Measurements from ENCODE around the gene TOMM70. TPM values are rescaled to one million over a fixed set of nuclear protein-coding genes. Genes with fewer than 3 reads are reported as not detected.
A peak's percentile ranks its signal among the peaks of the same experiment; 100 is the strongest.
"Not testable (repeated sequence)": the region's sequence is repeated elsewhere in the genome, so short reads cannot be mapped to it uniquely, and the experiment has no call there.

The TOMM70 gene
- 82.8 and 86.7 TPM in 2 replicates for total RNA-seq (2014; rRNA removed; shearing (Covaris generic))
- polyA plus RNA-seq (2015; cell fraction: cytosol; rRNA removed), result 52.4 and 72.4 TPM in 2 replicates
- 27.4 and 39.8 TPM in 2 replicates for polyA plus RNA-seq (2015; cell fraction: nucleus; rRNA removed)

DNA sequence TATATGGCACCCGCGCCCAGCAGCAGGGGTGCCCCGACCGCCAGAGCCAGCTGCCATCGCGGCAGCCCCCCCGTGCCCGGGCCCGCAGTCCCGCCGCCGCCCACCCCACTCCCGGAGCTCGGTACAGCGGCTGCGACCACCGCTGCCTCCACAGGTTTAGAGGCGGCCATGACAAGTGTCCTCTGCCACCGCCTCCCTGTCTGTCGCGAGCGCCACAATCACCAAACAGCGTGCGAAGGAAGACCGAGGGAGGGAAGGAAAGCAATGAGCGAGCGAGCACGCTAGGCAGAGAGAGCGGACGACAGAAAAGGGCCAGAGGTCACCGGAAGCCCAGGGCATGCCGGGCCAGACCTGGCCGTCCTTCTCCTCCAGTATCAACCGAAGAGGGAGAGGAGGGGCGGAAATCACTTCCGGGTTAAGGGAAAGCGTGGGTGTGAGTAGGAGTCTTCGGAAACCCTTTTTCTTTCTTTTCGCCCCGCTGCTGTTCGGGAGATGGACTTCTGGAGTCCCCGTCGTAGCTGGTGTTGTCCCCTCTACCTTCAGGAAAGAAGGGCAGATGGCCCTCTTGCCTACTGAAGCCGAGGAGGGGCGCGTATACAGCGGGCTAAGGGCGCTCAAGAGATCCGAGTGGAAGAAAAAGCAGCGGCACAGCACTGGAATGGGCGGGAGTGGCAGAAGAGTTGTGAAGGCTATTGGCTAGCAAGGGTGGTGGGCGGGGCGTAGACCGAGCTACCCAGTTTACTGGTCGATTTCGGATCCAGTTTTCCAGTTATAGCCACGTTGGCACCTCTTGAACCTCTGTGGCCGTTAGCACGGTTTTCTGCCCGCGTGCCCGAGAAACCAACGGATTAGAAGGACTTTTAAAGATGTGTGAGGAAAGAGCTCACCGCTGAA, at the start of gene TOMM70, which contains the start of gene LNP1:
TOMM70 (minus strand) TSS at position 310 of the 894 bp plus-strand sequence; CDS start at position 170, 140 bp downstream.
LNP1 (plus strand) TSS at position 760 of the 894 bp plus-strand sequence. CDS start 28,191 bp downstream, outside the sequence.
- DNase-seq (ENCODE audit: low read depth, low spot score), result peak; percentile 98
- in situ Hi-C loops (cut with HindIII; ENCODE audit: low pct_unique_long_range_greater_than_20kb, low sequenced_read_pairs), result no loop called here

DNA sequence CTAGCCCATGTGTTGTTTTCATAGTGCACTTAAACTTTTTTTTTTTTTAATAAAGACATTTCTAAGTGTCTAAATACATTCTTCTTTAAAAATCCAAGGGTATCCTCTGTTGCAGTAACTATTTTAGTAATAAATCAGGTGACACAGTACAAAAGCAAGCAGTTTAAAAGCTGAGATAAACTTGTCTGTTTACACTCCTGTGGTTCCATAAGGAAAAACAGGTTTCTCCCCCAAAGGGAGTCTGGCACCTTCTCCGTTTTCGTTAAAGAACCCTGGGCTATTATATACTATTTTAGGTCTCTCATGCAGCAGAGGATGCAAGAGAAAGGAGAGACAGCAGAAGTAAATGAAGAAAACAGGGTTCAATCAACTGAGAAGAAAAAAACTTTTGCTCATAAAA, 48.3 kb upstream of the TOMM70 start:
- no peak for DNase-seq (ENCODE audit: low read depth, low spot score)
- in situ Hi-C loops (cut with HindIII; ENCODE audit: low pct_unique_long_range_greater_than_20kb, low sequenced_read_pairs), result no loop called here

DNA sequence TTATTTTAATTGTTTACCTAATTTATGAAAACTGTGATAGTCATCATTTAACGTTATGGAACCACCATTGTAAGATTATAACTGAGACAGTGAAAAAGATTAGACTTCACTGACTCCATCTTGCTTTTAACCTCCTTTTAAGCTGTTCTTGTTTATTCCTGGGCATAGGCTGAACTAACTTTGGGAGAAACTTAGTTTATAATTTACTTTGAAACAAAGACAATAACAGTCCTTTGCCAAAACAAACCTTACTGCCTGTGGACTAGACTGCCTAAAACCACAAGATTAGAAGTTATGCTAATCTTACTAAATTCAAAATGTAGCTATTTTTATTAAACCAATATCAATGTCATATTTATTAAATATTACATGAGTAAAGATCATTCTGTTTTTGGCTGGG, 47.2 kb upstream of the TOMM70 start:
- in situ Hi-C loops (cut with HindIII; ENCODE audit: low pct_unique_long_range_greater_than_20kb, low sequenced_read_pairs), result no loop called here

DNA sequence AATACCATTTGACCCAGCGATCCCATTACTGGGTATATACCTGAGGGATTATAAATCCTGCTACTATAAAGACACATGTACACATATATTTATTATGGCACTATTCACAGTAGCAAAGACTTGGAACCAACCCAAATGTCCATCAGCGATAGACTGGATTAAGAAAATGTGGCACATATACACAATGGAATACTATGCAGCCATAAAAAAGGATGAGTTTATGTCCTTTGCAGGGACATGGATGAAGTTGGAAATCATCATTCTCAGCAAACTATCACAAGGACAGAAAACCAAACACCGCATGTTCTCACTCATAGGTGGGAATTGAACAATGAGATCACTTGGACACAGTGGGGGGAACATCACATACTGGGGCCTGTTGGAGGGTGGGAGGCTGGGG, 46.2 kb upstream of the TOMM70 start:
- in situ Hi-C loops (cut with HindIII; ENCODE audit: low pct_unique_long_range_greater_than_20kb, low sequenced_read_pairs); DNase-seq (ENCODE audit: low read depth, low spot score): not testable (repeated sequence)

More for the DNA sequence above, 47.2 kb upstream of the TOMM70 start:
- DNase-seq (ENCODE audit: low read depth, low spot score), result no peak

DNA sequence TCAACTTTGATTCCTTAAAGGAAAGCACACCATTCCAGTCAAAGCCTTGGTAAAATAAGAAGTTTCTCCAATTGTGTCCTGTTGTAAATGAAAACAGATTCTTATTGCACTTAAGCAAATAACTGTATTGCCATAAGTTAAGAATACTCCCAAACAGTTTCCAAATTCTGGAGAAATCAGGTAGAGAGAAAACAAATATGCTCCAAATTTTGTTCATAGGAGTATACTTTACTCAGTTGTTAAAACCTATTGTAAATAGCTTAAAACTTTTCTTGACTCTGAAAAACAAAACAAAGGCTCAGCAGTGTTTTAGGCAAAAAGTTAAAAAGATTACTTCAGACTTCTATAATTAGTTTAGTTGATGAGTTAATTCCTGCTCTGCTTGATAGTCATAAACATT, 42.8 kb upstream of the TOMM70 start:
- in situ Hi-C loops (cut with HindIII; ENCODE audit: low pct_unique_long_range_greater_than_20kb, low sequenced_read_pairs), result no loop called here
- DNase-seq (ENCODE audit: low read depth, low spot score), result no peak

DNA sequence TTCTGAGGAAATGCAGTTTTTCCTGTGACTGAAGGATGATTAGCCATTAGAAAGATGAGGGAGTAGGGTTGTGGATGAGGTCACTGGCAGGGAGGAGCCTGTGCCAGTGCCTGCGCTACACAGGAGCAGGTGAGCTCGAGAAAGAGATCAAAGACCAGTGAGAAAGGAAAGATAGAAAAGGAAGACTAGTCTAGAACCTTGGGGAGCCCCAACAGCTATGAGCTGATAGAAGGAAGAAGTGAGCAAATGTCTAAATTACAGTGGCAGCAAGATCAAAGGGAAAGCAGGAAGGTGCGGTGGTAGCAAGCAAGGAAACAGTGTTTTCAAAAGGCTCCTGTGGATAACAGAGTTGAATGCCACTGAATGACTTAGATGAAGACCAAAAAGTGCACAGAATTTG, 40.0 kb upstream of the TOMM70 start:
- no peak for DNase-seq (ENCODE audit: low read depth, low spot score)
- in situ Hi-C loops (cut with HindIII; ENCODE audit: low pct_unique_long_range_greater_than_20kb, low sequenced_read_pairs), result no loop called here

DNA sequence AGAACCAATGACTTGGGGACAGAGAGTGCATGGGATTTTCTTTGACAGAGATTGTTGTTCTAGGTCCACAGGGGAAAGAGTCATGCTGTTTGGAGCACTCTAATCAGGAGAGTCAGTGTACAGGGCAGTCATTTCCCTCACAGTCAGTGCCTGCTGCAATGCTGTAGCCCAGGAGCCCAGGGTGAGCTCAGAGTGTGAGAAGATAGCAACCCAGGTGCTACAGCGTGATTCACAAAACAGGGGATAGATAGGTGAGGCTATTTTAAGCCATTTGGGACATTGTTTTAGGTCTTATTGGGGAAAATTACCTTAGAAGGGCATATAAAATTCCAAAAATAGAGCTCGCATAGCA, 37.7 kb upstream of the TOMM70 start:
- in situ Hi-C loops (cut with HindIII; ENCODE audit: low pct_unique_long_range_greater_than_20kb, low sequenced_read_pairs), result no loop called here
- no peak for DNase-seq (ENCODE audit: low read depth, low spot score)

DNA sequence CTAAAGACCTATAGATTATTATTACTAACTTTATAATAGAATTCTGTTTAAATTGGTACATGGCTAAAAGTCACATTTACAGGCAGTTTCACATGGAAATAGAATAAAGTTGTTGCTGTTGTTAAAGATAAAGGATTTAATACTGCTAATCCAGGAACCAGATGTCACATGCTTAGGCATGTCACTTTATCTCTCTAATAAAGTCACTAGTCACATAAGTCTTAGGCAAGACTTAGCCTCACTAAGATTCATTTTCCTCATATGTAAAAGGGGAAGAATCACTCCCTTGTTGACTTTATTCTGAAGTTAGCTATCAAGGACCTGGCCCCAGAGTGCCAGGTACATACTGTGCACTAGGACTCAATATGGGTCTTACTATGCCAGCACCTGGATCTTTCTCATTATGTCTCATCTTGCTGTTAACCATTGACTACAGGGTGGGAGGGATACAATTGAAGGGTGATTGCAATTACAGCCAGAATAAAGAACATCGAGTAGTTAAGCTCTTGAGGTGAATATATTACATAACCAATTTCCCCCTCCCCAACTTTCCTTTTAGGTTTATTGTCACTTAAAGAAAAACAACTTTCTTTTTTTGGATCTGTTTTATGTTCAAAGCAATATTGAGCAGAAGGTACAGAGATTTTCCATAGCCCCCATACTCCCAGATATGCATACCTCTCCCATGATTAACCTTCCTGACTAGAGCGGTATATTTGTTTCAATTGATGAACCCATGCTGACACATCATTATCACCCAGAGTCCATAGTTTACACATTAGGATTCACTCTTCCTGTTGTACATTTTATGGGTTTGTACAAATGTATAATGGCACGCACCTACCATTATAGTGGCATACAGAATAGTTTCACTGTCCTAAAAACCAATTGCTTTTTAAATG, 37.1 kb upstream of the TOMM70 start:
- in situ Hi-C loops (cut with HindIII; ENCODE audit: low pct_unique_long_range_greater_than_20kb, low sequenced_read_pairs), result no loop called here
- no peak for DNase-seq (ENCODE audit: low read depth, low spot score)

DNA sequence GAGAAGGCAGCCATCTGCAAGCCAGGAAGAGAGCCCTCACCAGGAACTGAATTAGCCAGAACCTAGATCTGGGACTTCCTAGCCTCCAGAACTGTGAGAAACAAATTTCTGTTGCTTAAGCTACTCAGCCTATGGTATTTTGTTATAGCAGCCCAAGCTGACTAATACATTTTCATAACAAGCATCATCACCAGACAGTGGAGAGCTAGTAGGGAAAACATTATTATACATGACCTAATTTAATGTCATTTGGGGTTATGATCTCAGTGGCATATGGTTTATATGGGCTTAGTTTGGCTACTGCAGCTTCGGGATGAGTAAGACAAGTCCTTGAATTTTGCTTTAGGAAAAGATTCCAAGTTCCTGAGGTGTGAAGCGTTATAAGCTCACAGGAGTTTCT, 36.1 kb upstream of the TOMM70 start:
- in situ Hi-C loops (cut with HindIII; ENCODE audit: low pct_unique_long_range_greater_than_20kb, low sequenced_read_pairs), result no loop called here
- DNase-seq (ENCODE audit: low read depth, low spot score), result no peak

DNA sequence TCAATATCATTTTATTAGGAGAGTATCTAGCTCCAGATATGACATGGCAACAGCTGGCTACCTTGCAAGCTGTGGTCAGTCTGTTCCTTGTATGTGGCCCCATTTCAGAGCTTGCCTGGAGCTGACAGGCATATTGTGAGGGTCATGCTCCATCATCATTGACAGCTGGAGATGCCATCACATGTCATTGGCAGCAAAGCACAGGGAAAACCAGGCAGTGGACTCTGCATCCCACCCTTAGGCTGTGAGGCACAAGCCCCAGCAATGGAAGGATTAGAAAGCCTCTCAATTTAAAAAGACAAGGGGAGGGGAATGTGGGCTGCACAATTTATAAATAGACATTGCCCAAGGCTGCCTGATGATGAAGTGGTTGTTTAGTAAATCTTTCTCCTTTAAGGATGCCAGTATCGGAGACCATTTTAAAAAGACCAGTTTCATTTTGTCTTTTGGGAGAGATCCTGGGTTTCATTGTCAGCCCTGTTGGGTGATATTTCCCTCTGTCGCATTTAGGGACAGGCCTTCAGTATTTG, 28.4 kb upstream of the TOMM70 start:
- in situ Hi-C loops (cut with HindIII; ENCODE audit: low pct_unique_long_range_greater_than_20kb, low sequenced_read_pairs), result no loop called here
- DNase-seq (ENCODE audit: low read depth, low spot score), result peak; percentile 5

DNA sequence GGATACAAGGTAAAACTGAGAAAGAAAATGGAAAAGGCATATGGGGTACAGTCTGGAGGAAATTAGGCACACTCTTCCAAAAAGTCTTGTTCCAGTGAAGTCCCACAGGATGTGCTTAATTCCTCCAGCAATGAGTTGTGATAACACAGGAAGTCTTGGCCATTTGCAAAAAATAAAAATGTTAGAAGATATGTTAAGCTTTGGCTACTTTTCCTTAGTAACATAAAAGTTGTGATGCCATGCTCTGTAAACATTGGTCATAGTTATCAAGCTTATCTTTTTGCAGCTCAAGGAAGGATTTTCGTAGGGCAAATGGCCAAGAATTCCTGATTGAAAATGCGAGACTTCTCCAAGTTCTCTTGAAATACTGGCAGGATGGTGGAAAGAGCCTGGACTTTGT, 26.8 kb upstream of the TOMM70 start:
- DNase-seq (ENCODE audit: low read depth, low spot score), result no peak
- in situ Hi-C loops (cut with HindIII; ENCODE audit: low pct_unique_long_range_greater_than_20kb, low sequenced_read_pairs), result no loop called here

DNA sequence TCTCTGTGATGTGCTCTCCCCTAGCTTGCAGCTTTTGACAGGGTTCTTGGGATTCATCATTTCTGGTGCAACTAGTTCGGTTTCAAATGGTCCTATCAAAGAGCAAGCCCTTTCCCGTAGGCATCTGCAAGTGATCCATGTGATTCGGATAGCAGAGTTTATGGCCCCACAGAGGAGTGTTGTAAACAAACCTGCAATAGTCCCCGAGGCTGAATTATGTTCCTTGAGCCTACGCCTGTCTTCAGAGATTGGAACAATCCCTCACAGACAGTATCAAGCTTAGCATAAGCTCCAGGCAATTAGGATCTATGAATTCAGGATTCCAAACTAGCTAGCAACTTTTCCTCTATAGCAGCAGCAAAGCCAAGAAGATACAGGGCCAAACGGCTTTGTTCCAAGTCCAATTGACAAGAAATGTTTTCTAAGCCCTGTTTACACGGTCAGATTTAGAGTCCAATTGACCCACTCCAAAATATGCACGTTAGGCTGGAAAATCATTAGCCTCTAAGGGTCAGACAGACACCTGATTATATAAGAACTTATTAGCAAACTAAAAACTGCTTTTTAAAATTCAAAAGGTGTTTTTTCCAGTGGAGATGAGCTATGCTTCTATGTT, 25.3 kb upstream of the TOMM70 start:
- peak; percentile 43 for DNase-seq (ENCODE audit: low read depth, low spot score)
- in situ Hi-C loops (cut with HindIII; ENCODE audit: low pct_unique_long_range_greater_than_20kb, low sequenced_read_pairs), result no loop called here

DNA sequence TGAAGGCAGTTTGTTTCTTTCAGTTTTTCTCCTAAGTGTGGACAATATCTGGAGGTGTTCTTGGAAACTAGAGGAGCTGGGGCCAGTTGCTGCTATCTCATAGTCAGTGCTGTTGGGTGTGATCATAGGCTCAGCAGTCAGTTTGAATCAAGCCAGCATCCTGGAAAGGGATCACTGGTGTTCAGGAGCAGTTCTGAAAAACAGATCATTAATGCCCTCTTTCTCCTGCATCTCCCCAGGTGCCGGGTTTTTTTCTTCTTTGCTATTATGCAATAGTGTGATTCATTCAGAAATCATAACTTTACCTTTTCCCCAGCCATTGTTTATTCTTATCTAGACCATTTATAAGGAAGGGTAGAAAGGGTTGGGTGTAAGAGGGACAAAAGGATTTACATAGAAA, 24.4 kb upstream of the TOMM70 start:
- DNase-seq (ENCODE audit: low read depth, low spot score), result no peak
- in situ Hi-C loops (cut with HindIII; ENCODE audit: low pct_unique_long_range_greater_than_20kb, low sequenced_read_pairs), result no loop called here

DNA sequence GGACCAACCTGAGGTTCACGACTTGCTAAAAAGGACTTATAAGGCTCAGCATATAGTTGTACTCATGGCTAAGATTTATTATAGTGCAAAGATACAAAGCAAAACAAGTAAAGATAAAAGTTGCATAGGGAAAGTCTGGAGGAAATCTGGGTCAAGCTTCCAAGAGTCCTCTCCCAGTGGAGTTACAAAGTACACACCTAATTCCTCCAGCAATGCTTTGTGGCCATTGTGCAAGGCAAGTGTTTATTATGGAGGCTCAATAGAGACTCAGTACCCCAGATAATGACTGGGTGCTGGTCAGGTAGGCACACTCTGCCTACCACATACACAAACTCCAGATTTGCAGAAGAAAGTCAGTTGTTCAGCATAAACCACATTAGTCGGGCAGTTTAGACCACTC, 23.4 kb upstream of the TOMM70 start:
- DNase-seq (ENCODE audit: low read depth, low spot score), result no peak
- in situ Hi-C loops (cut with HindIII; ENCODE audit: low pct_unique_long_range_greater_than_20kb, low sequenced_read_pairs), result no loop called here

DNA sequence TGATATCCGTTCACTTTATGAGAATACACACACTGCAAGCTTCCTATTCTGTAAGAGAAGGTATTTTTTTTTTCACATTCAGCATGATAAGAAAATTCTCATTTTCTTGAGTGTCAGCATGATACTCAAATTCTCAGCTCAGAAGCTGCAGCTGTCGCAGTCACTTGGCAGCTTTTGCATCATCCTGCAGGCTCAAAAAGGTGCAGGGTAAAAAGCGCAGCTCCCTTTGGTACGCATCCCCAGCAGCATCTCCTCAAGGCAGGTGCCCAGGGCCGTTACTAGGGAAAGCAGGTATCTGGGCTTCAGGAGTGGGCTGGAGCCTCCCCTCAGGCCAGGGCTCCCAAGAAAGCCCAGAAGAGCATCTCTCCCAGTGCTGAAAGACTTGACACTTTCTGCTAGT, 22.7 kb upstream of the TOMM70 start:
- in situ Hi-C loops (cut with HindIII; ENCODE audit: low pct_unique_long_range_greater_than_20kb, low sequenced_read_pairs), result no loop called here
- DNase-seq (ENCODE audit: low read depth, low spot score), result no peak

DNA sequence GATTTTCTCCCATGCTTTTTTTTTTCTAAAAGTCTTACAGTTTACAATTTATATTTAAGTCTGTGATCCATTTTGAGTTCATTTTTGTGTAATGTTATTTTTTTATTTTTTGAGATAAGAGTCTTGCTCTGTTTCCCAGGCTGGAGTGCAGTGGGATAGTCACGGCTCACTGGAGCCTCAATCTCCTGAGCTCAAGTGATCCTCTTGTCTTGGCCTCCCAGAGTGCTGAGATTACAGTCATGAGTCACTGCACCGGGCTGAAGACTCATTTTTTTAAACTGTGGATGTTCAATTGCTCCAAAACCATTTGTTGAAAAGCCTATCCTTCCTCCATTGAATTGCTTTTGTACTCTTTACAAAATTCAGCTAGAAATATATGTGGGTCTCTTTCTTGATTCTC, 20.0 kb upstream of the TOMM70 start:
- in situ Hi-C loops (cut with HindIII; ENCODE audit: low pct_unique_long_range_greater_than_20kb, low sequenced_read_pairs), result no loop called here
- DNase-seq (ENCODE audit: low read depth, low spot score), result no peak

DNA sequence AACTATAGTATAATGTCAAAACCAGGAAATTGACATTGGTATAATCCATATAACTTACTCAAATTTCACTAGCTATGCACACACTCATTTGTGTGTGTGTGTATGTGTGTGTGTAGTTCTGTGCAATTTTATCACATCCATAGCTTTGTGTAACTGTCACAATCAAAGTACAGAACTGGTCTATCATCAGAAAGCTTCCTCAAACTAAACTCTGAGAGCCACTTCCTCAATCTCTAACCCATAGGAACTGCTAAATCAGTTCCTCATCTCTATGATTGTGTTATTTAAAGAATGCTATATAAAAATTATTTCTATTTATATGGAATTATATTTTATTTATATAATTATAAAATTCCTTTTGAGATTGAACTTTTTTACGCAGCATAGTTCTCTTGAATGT, 18.5 kb upstream of the TOMM70 start:
- in situ Hi-C loops (cut with HindIII; ENCODE audit: low pct_unique_long_range_greater_than_20kb, low sequenced_read_pairs), result no loop called here
- DNase-seq (ENCODE audit: low read depth, low spot score), result no peak

DNA sequence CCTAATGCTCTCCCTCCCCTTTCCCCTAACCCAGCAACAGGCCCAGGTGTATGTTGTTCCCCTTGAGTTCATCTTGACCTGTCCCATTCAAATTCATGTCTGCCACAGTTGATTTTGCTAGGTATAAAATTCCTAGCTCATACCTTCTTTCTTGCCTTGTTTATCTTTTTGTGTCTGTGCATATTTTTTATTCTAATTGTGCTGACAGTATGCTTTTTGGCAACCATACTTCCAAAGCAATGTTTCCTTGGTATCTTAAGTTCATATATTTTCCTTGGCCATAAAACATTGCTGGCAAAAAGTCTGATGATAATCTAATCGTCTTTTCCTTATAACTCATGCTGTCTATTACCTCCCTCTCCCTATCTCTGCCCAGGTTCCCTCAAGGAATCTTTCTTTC, 16.0 kb upstream of the TOMM70 start:
- in situ Hi-C loops (cut with HindIII; ENCODE audit: low pct_unique_long_range_greater_than_20kb, low sequenced_read_pairs), result no loop called here

More for the DNA sequence above, 16.0 kb upstream of the TOMM70 start:
- no peak for DNase-seq (ENCODE audit: low read depth, low spot score)

Measured in SK-MEL-5 (cell line).